ENCODE data around the gene SLC24A3.

- TF ChIP-seq CTCF (IDR thresholded peaks at IDR 0.05) (no peak), POLR2A (IDR thresholded peaks at IDR 0.05) (no peak)
Observed at GRCh38 chr20:19522071-19522801, 309.8 kb downstream of the SLC24A3 start.
